Fibroblast of lung (primary cell): Measurements from ENCODE around the gene TIMP4.

ENCODE experiments used
- CTCF ChIP-seq, 2 donors: IDR thresholded peaks in 1 of 2; conservative IDR thresholded peaks in 1 of 2; 1 replicate in 1 of 2; 2 replicates in 1 of 2; pipeline ENCODE4 v1.5.1; 2011 to 2012; ENCODE audit warnings: low read length in 2 of 2, control low read depth in 1 of 2, inconsistent platforms in 1 of 2, low read depth in 1 of 2, mild to moderate bottlenecking in 1 of 2
- EZH2 ChIP-seq: IDR thresholded peaks from 2 replicates; pipeline ENCODE4 v1.5.1; 2012; ENCODE audit warnings: low read length, control low read depth, mild to moderate bottlenecking; ENCODE audit errors: missing control alignments

- TF ChIP-seq CTCF (conservative IDR thresholded peaks at IDR 0.05 in 1 of 2, IDR thresholded peaks at IDR 0.05 in 1 of 2; ENCODE audit: low read depth in 1 of 2, low read length in 2 of 2), result peak; percentile 92 to 97
- no peak for TF ChIP-seq EZH2
These were observed 23.6 kb downstream of the TIMP4 start for GRCh38 chr3:12135029-12135657.
